Neural cell (in vitro differentiated cells): Measurements from ENCODE around the gene IFI6.

ENCODE experiments used
- EZH2 ChIP-seq: fragments of 200-600, 300-800 bp; shearing (Covaris generic), sonication (generic); IDR thresholded peaks from 2 replicates; pipeline ENCODE4 v1.6.1; 2014; ENCODE audit warnings: antibody characterized with exemption, low read length, borderline replicate concordance, mild to moderate bottlenecking; ENCODE audit not compliant: insufficient read depth, poor library complexity, severe bottlenecking
- POLR2AphosphoS5 ChIP-seq: IDR thresholded peaks from 2 replicates; pipeline ENCODE4 v1.6.1; 2012
- TF ChIP-seq, protein P1 (sequence below): fragments of 450-650 bp; IDR thresholded peaks from 2 replicates; pipeline ENCODE4 v1.5.1; 2014; ENCODE audit warnings: antibody characterized with exemption, mild to moderate bottlenecking, moderate library complexity; ENCODE audit not compliant: poor library complexity, severe bottlenecking

DNA sequence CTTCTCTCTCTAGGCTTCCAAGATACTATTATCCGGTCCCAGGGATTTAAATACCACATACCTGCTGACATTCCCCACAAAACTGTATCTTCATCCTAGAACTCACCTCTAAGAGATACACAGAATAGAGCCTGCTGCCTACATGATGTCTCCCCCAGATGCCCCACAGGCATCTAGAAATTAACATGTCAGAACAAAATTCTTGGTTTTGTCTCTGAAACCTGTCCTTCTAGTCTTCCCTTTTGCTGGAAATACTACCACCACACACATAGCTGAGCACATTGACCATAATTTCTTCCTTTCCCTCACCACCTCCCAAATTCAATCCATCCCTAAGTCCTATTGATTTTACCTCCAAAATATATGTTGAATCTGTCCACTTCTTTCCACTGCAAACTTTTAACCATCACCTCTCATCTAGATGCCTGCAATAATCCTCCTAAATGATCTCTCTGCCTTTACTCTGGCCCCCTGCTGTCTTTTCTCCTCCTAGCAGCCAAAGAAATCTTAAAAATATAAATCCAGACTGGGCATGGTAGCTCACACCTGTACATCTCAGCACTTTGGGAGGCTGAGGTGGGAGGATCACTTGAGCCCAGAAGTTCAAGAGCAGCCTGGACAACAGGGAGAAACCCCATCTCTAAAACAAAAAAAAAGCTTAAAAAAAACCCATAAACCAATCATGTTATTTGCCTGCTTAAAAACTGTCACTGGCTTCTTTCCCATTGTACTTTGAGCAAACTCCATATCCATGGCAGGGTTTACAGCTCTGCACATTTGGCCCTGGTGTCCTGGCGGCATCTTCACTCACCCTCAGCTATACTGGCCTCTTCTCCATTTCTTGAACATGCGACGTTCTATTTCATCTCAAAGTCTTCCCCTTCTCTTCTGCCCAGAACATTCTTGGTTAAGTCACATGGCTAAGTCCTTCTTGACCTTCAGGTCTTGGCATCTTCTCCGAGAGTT lies 47.6 kb upstream of the IFI6 start:
- TF ChIP-seq, protein P1, sequence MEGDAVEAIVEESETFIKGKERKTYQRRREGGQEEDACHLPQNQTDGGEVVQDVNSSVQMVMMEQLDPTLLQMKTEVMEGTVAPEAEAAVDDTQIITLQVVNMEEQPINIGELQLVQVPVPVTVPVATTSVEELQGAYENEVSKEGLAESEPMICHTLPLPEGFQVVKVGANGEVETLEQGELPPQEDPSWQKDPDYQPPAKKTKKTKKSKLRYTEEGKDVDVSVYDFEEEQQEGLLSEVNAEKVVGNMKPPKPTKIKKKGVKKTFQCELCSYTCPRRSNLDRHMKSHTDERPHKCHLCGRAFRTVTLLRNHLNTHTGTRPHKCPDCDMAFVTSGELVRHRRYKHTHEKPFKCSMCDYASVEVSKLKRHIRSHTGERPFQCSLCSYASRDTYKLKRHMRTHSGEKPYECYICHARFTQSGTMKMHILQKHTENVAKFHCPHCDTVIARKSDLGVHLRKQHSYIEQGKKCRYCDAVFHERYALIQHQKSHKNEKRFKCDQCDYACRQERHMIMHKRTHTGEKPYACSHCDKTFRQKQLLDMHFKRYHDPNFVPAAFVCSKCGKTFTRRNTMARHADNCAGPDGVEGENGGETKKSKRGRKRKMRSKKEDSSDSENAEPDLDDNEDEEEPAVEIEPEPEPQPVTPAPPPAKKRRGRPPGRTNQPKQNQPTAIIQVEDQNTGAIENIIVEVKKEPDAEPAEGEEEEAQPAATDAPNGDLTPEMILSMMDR, result peak; percentile 24
- TF ChIP-seq EZH2 (no peak), POLR2AphosphoS5 (no peak)
